GM12878 (cell line): ENCODE data around the gene MAX.

Experiments
- CHD1 ChIP-seq: IDR thresholded peaks from 2 replicates; pipeline ENCODE4 v1.6.1; 2012; ENCODE audit warnings: low read depth, low read length, improper control_type of control experiment
- MAX ChIP-seq: IDR thresholded peaks from 2 replicates; pipeline ENCODE4 v1.6.1; 2012; ENCODE audit warnings: low read depth, low read length, improper control_type of control experiment
- MEF2A ChIP-seq: IDR thresholded peaks from 2 replicates; pipeline ENCODE4 v1.6.1; 2011; ENCODE audit warnings: low read depth, mild to moderate bottlenecking, low read length, moderate library complexity; ENCODE audit not compliant: insufficient read depth
- NFYB ChIP-seq: IDR thresholded peaks from 2 replicates; pipeline ENCODE4 v1.6.1; 2011; ENCODE audit warnings: low read depth, mild to moderate bottlenecking, low read length, improper control_type of control experiment, moderate library complexity; ENCODE audit not compliant: insufficient read depth
- RAD21 ChIP-seq: IDR thresholded peaks from 2 replicates; pipeline ENCODE4 v1.6.1; 2011; ENCODE audit warnings: mild to moderate bottlenecking, low read depth, low read length, moderate library complexity; ENCODE audit not compliant: insufficient read depth
- REST ChIP-seq: IDR thresholded peaks from 2 replicates; pipeline ENCODE4 v1.6.1; 2012; ENCODE audit warnings: mild to moderate bottlenecking, low read depth, low read length
- STAT3 ChIP-seq: IDR thresholded peaks from 2 replicates; pipeline ENCODE4 v1.6.1; 2011; ENCODE audit warnings: low read depth, low read length, improper control_type of control experiment
- TCF12 ChIP-seq: IDR thresholded peaks from 2 replicates; pipeline ENCODE4 v1.6.1; 2011; ENCODE audit warnings: low read depth, mild to moderate bottlenecking, low read length
- YY1 ChIP-seq: IDR thresholded peaks from 2 replicates; pipeline ENCODE4 v1.6.1; 2011; ENCODE audit warnings: low read depth, mild to moderate bottlenecking, low read length
- TF ChIP-seq, protein P1 (sequence below), 3 experiments: IDR thresholded peaks in 2 of 3; conservative IDR thresholded peaks in 1 of 3; 2 replicates each; pipeline ENCODE4 v1.5.1; 2011; ENCODE audit warnings: low read depth in 3 of 3, low read length in 3 of 3, mild to moderate bottlenecking in 3 of 3, control low read depth in 2 of 3, moderate library complexity in 2 of 3, inconsistent platforms in 1 of 3, mixed read lengths in 1 of 3; ENCODE audit not compliant: control insufficient read depth in 2 of 3, insufficient read depth in 1 of 3; ENCODE audit errors: extremely low read depth in 1 of 3

DNA sequence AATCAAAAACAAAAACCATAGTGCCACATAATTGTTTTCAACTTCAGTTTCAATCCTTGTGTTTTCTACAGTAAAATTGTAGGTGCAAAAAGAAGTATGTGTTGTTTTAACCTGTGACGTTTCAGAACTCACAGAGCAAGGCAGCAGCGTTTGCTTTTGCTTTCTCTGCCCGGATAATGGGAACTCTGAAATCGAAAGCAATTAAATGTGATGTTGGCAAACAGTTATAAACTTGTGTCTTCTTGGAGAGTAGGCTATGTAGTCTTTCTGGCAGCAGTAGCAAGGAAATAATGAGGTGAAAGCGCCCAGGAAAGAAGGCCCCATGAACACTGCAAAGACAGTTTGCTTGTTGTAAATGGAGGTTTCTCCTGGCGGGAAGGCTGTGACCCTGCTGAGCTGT lies 76.5 kb downstream of the MAX start:
- no peak for TF ChIP-seq TCF12
- TF ChIP-seq, protein P1, sequence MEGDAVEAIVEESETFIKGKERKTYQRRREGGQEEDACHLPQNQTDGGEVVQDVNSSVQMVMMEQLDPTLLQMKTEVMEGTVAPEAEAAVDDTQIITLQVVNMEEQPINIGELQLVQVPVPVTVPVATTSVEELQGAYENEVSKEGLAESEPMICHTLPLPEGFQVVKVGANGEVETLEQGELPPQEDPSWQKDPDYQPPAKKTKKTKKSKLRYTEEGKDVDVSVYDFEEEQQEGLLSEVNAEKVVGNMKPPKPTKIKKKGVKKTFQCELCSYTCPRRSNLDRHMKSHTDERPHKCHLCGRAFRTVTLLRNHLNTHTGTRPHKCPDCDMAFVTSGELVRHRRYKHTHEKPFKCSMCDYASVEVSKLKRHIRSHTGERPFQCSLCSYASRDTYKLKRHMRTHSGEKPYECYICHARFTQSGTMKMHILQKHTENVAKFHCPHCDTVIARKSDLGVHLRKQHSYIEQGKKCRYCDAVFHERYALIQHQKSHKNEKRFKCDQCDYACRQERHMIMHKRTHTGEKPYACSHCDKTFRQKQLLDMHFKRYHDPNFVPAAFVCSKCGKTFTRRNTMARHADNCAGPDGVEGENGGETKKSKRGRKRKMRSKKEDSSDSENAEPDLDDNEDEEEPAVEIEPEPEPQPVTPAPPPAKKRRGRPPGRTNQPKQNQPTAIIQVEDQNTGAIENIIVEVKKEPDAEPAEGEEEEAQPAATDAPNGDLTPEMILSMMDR (IDR thresholded peaks at IDR 0.05 in 2 of 3, conservative IDR thresholded peaks at IDR 0.05 in 1 of 3; ENCODE audit: control insufficient read depth in 2 of 3, extremely low read depth in 1 of 3, insufficient read depth in 1 of 3, low read depth in 3 of 3, low read length in 3 of 3): no peak
- no peak for TF ChIP-seq RAD21
- TF ChIP-seq MAX: no peak
- no peak for TF ChIP-seq REST
- no peak for TF ChIP-seq STAT3
- no peak for TF ChIP-seq CHD1
- TF ChIP-seq YY1: no peak
- TF ChIP-seq NFYB: no peak
- no peak for TF ChIP-seq MEF2A
